Stomach (tissue), 9 donors: Measurements from ENCODE around the gene TRAPPC6A. TPM values are rescaled to one million over a fixed set of nuclear protein-coding genes. Genes with fewer than 3 reads are reported as not detected.

Experiments used
- DNase-seq, 2 donors: peaks; one replicate each; pipeline versions ENCODE4 v3.0.0 to v3.0.0-alpha.2; 2013 to 2019
- H3K27ac ChIP-seq, 5 donors: fragments of 200-600 bp in 4 of 5; sonication (generic) in 4 of 5; one replicate each; pipeline ENCODE4 v1.5.1; 2013 to 2019; ENCODE audit warnings: mild to moderate bottlenecking in 1 of 5, moderate library complexity in 1 of 5
- H3K27me3 ChIP-seq, 3 donors: fragments of 200-600 bp; sonication (generic); one replicate each; pipeline ENCODE4 v1.5.1; 2017 to 2019; ENCODE audit warnings: mixed run types in 1 of 3
- H3K36me3 ChIP-seq, 4 donors: fragments of 200-600 bp; sonication (generic); 1 replicate in 3 of 4; 2 replicates in 1 of 4; pipeline ENCODE4 v1.5.1; 2016 to 2019
- H3K4me1 ChIP-seq, 4 donors: fragments of 200-600 bp; sonication (generic); one replicate each; pipeline ENCODE4 v1.5.1; 2016 to 2019
- H3K4me3 ChIP-seq, 4 donors: fragments of 200-600 bp; sonication (generic) in 3 of 4; one replicate each; pipeline ENCODE4 v1.5.1; 2016 to 2019; ENCODE audit warnings: mild to moderate bottlenecking in 1 of 4
- H3K9me3 ChIP-seq, 4 donors: fragments of 200-600 bp; sonication (generic); one replicate each; pipeline ENCODE4 v1.5.1; 2016 to 2019
- CTCF ChIP-seq, 7 experiments: fragments of 450-650 bp in 4 of 7; fragments of 200-600 bp in 3 of 7; sonication (generic) in 3 of 7; IDR thresholded peaks; one replicate each; pipeline ENCODE4 v1.5.1; 2016 to 2019; ENCODE audit warnings: antibody characterized with exemption in 7 of 7, control low read depth in 2 of 7, mild to moderate bottlenecking in 1 of 7
- EP300 ChIP-seq: sonication (generic); formaldehyde crosslinking; IDR thresholded peaks from one replicate; pipeline ENCODE4 v1.6.1; 2017; ENCODE audit warnings: antibody characterized with exemption
- POLR2A ChIP-seq, 4 donors: fragments of 450-650 bp; IDR thresholded peaks; one replicate each; pipeline ENCODE4 v1.6.1; 2016; ENCODE audit warnings: antibody characterized with exemption in 4 of 4, control low read depth in 2 of 4, mild to moderate bottlenecking in 1 of 4, moderate library complexity in 1 of 4
- POLR2AphosphoS5 ChIP-seq, 3 donors: sonication (generic); formaldehyde crosslinking; IDR thresholded peaks; one replicate each; pipeline ENCODE4 v1.6.1; 2016; ENCODE audit warnings: antibody characterized with exemption in 3 of 3
- WGBS, 5 donors: extraction: QIAGEN DNeasy Blood & Tissue Kit in 3 of 5; methylation state at CpG; one replicate each; pipeline versions ENCODE4 v1.1.5 to v1.1.7; 2013 to 2018; 5-methylcytosine and 5-hydroxymethylcytosine counted together
- intact Hi-C: fragments of 100-400 bp; cut with DNase I; formaldehyde crosslinking; loops from one replicate; pipeline ENCODE4 v1.15.1; 2023; ENCODE audit warnings: low total_unique reads
- polyA plus RNA-seq, 3 donors: library from polyadenylated mRNA; stranded (reverse); fragments of 200-250 nt; gene quantifications; one replicate each; pipeline ENCODE4 v1.2.3, GENCODE V29; 2013
- total RNA-seq, 5 donors: library from RNA; depleted of rRNA; stranded (reverse); fragments of >200 nt; gene quantifications; one replicate each; pipeline versions ENCODE4 v1.1.0 to v1.2.3, GENCODE V29; 2014 to 2016
- donor health status: healthy with polysubstance abuse.
- donor health status: Bipolar disorder and iron deficiency.
- donor health status: healthy.

The TRAPPC6A gene
- total and polyA plus RNA-seq, 8 donors: 8.7 to 59.4 (median 40.7) TPM; not detected in 1

GRCh38 chr19:45140533-45140932 is 37.5 kb downstream of the TRAPPC6A start:
- 89 to 100% (median 93%) methylated on average over 5 to 11 of the region's 11 CpGs for WGBS, 5 donors
- H3K4me3 ChIP-seq: no peak overlapping the region
- no peak overlapping the region for H3K27ac ChIP-seq
- no peak for DNase-seq
- H3K36me3 ChIP-seq: peaks cover 31 to 59% (median 54%) of the 10 kb centered on the region in 4 donors
- no peaks in the 10 kb centered on the region for H3K27me3 ChIP-seq
- peaks cover 10 to 31% (median 24%) of the 10 kb centered on the region in 4 donors for H3K4me1 ChIP-seq
- no peaks in the 10 kb centered on the region for H3K9me3 ChIP-seq
- TF ChIP-seq EP300 (no peak), POLR2A (IDR thresholded peaks at IDR 0.05) (no peak), CTCF (IDR thresholded peaks at IDR 0.05) (no peak), POLR2AphosphoS5 (IDR thresholded peaks at IDR 0.05) (no peak)
- intact Hi-C loops: no loop called here

GRCh38 chr19:45140144-45140503 is 37.9 kb downstream of the TRAPPC6A start:
- intact Hi-C loops: no loop called here
- Histone ChIP-seq H3K27ac (no peak overlapping the region), H3K9me3 (no peaks in the 10 kb centered on the region), H3K36me3 (peaks cover 27 to 55% (median 50%) of the 10 kb centered on the region in 4 donors), H3K4me1 (peaks cover 10 to 32% (median 24%) of the 10 kb centered on the region in 4 donors), H3K4me3 (no peak overlapping the region), H3K27me3 (no peaks in the 10 kb centered on the region)
- DNase-seq: no peak
- 80 to 93% (median 89%) methylated on average over 1 to 8 of the region's 8 CpGs for WGBS, 5 donors
- no peak for TF ChIP-seq CTCF (IDR thresholded peaks at IDR 0.05)
- TF ChIP-seq EP300: no peak
- no peak for TF ChIP-seq POLR2AphosphoS5 (IDR thresholded peaks at IDR 0.05)
- TF ChIP-seq POLR2A (IDR thresholded peaks at IDR 0.05): no peak

GRCh38 chr19:45139286-45140143 is 38.5 kb downstream of the TRAPPC6A start:
- Histone ChIP-seq H3K4me3 (no peak overlapping the region), H3K9me3 (no peaks in the 10 kb centered on the region), H3K4me1 (peaks cover 10 to 32% (median 24%) of the 10 kb centered on the region in 4 donors), H3K27ac (no peak overlapping the region), H3K27me3 (no peaks in the 10 kb centered on the region), H3K36me3 (peaks cover 21 to 49% (median 46%) of the 10 kb centered on the region in 4 donors)
- intact Hi-C loops: no loop called here
- TF ChIP-seq CTCF (IDR thresholded peaks at IDR 0.05): no peak
- TF ChIP-seq POLR2AphosphoS5 (IDR thresholded peaks at IDR 0.05): no peak
- no peak for TF ChIP-seq POLR2A (IDR thresholded peaks at IDR 0.05)
- WGBS, 5 donors: 89 to 95% (median 94%) methylated on average over 21 to 24 of the region's 24 CpGs
- no peak for DNase-seq

- WGBS, 5 donors: 51 to 78% (median 57%) methylated on average over 11 of the region's 11 CpGs
- Histone ChIP-seq H3K27me3 (no peaks in the 10 kb centered on the region), H3K36me3 (peaks cover 20 to 38% (median 34%) of the 10 kb centered on the region in 4 donors), H3K4me1 (peaks cover 10 to 32% (median 24%) of the 10 kb centered on the region in 4 donors), H3K9me3 (no peaks in the 10 kb centered on the region), H3K4me3 (no peak overlapping the region), H3K27ac (peak overlapping the region in 2 of 5 donors; percentile 29 to 67)
- intact Hi-C loops: no loop called here
- TF ChIP-seq POLR2AphosphoS5 (IDR thresholded peaks at IDR 0.05): no peak
- no peak for TF ChIP-seq EP300
- no peak for TF ChIP-seq CTCF (IDR thresholded peaks at IDR 0.05)
- no peak for TF ChIP-seq POLR2A (IDR thresholded peaks at IDR 0.05)
- DNase-seq: peak in 1 of 2 donors; percentile 62
Measured at GRCh38 chr19:45138303-45138751, 39.7 kb downstream of the TRAPPC6A start.
